Trophoblast cell (in vitro differentiated cells and primary cell): Measurements from ENCODE around the gene SUFU.
A peak's percentile ranks its signal among the peaks of the same experiment; 100 is the strongest.

Experiments used
- DNase-seq, 2 donors: peaks; one replicate each; pipeline ENCODE4 v3.0.0-alpha.2; 2016
- H2AFZ ChIP-seq: 2 replicates; pipeline ENCODE4 v1.6.1; 2013; ENCODE audit warnings: low read length, moderate library complexity, mild to moderate bottlenecking; ENCODE audit not compliant: insufficient read depth, poor library complexity
- H2AK5ac ChIP-seq: 2 replicates; pipeline ENCODE4 v1.6.1; 2013; ENCODE audit warnings: mild to moderate bottlenecking, low read length
- H2BK120ac ChIP-seq: 2 replicates; pipeline ENCODE4 v1.6.1; 2013; ENCODE audit warnings: low read length, mild to moderate bottlenecking, moderate library complexity; ENCODE audit not compliant: insufficient read depth, poor library complexity
- H2BK12ac ChIP-seq: 2 replicates; pipeline ENCODE4 v1.6.1; 2013; ENCODE audit warnings: mild to moderate bottlenecking, low read length, moderate library complexity
- H2BK5ac ChIP-seq: 2 replicates; pipeline ENCODE4 v1.6.1; 2013; ENCODE audit warnings: low read length, low read depth, moderate library complexity, mild to moderate bottlenecking; ENCODE audit not compliant: poor library complexity
- H3K14ac ChIP-seq: 2 replicates; pipeline ENCODE4 v1.6.1; 2013; ENCODE audit warnings: mild to moderate bottlenecking, low read length
- H3K18ac ChIP-seq: 2 replicates; pipeline ENCODE4 v1.6.1; 2013; ENCODE audit warnings: mild to moderate bottlenecking, low read length
- H3K23ac ChIP-seq: 2 replicates; pipeline ENCODE4 v1.6.1; 2013; ENCODE audit warnings: low read length
- H3K27ac ChIP-seq: 2 replicates; pipeline ENCODE4 v1.5.1; 2013; ENCODE audit warnings: low read depth, mild to moderate bottlenecking, inconsistent platforms, low read length, moderate library complexity
- H3K27me3 ChIP-seq: 2 replicates; pipeline ENCODE4 v1.6.1; 2013; ENCODE audit warnings: inconsistent platforms, mild to moderate bottlenecking, low read length, moderate library complexity; ENCODE audit not compliant: insufficient read depth
- H3K36me3 ChIP-seq, 2 experiments: 1 replicate in 1 of 2; 2 replicates in 1 of 2; pipeline ENCODE4 v1.6.1; 2013; ENCODE audit warnings: low read length in 2 of 2, mild to moderate bottlenecking in 2 of 2, moderate library complexity in 1 of 2; ENCODE audit not compliant: insufficient read depth in 2 of 2, control insufficient read depth in 1 of 2
- H3K4ac ChIP-seq: 2 replicates; pipeline ENCODE4 v1.6.1; 2013; ENCODE audit warnings: low read depth, mild to moderate bottlenecking, low read length, moderate library complexity
- H3K4me1 ChIP-seq, 2 experiments: 1 replicate in 1 of 2; 2 replicates in 1 of 2; pipeline ENCODE4 v1.6.1; 2013; ENCODE audit warnings: low read length in 2 of 2, mild to moderate bottlenecking in 2 of 2, moderate library complexity in 1 of 2; ENCODE audit not compliant: insufficient read depth in 2 of 2, control insufficient read depth in 1 of 2
- H3K4me2 ChIP-seq: 2 replicates; pipeline ENCODE4 v1.6.1; 2013; ENCODE audit warnings: inconsistent platforms, mild to moderate bottlenecking, low read length, moderate library complexity
- H3K4me3 ChIP-seq: 2 replicates; pipeline ENCODE4 v1.5.1; 2013; ENCODE audit warnings: mild to moderate bottlenecking, low read depth, low read length, inconsistent platforms
- H3K79me1 ChIP-seq: one replicate; pipeline ENCODE4 v1.6.1; 2013; ENCODE audit warnings: low read length
- H3K79me2 ChIP-seq: 2 replicates; pipeline ENCODE4 v1.6.1; 2013; ENCODE audit warnings: low read length, mild to moderate bottlenecking; ENCODE audit not compliant: control insufficient read depth, insufficient read depth, poor library complexity
- H3K9ac ChIP-seq: 2 replicates; pipeline ENCODE4 v1.6.1; 2013; ENCODE audit warnings: mild to moderate bottlenecking, low read length
- H3K9me3 ChIP-seq: 2 replicates; pipeline ENCODE4 v1.6.1; 2013; ENCODE audit warnings: low read depth, mild to moderate bottlenecking, control low read depth, inconsistent platforms, low read length; ENCODE audit not compliant: insufficient read depth
- H4K12ac ChIP-seq: 2 replicates; pipeline ENCODE4 v1.6.1; 2013; ENCODE audit warnings: low read depth, mild to moderate bottlenecking, low read length, moderate library complexity
- H4K8ac ChIP-seq: 2 replicates; pipeline ENCODE4 v1.6.1; 2013; ENCODE audit warnings: low read depth, mild to moderate bottlenecking, low read length, moderate library complexity
- H4K91ac ChIP-seq: one replicate; pipeline ENCODE4 v1.6.1; 2013; ENCODE audit warnings: low read depth, mild to moderate bottlenecking, low read length, moderate library complexity
- WGBS: extraction: QIAGEN DNeasy Blood & Tissue Kit; methylation state at CpG from one replicate; pipeline ENCODE4 v1.1.7; 2013; ENCODE audit warnings: missing lambda C conversion rate; ENCODE audit not compliant: insufficient read length, insufficient coverage; ENCODE audit errors: extremely low coverage; 5-methylcytosine and 5-hydroxymethylcytosine counted together

Gene SUFU

DNA sequence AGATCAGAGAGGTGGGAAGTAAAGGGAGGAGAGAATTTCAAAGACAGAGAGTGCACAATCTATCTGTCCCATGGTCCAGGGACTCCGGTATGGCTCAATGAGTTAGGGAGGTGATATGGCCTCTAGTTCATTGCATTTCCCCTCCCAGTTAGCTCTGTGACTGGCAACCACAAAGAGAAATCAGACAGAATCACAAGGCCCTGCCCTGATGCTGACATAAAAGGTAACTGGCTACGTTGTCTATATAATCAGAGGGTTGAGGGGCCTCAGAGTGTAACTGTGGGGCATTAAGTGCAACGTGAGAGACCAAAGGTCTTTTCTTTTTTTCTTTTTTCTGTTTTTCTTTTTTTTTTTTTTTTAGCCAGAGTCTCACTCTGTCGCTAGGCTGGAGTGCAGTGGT, 45.1 kb upstream of the SUFU start:
- Histone ChIP-seq H3K9me3 (peaks cover 1% of the 10 kb centered on the region), H4K8ac (no peak overlapping the region), H2AFZ (no peak overlapping the region), H3K79me2 (peaks cover 3% of the 10 kb centered on the region), H3K36me3 (peaks cover 2 to 3% of the 10 kb centered on the region in 2 experiments), H4K12ac (no peak overlapping the region), H2BK5ac (no peak overlapping the region), H3K14ac (no peak overlapping the region), H2AK5ac (no peak overlapping the region), H3K4me1 (peaks cover 14 to 17% of the 10 kb centered on the region in 2 experiments), H3K18ac (no peak overlapping the region), H4K91ac (no peak overlapping the region), H3K4me2 (no peak overlapping the region), H3K9ac (no peak overlapping the region), H3K23ac (no peak overlapping the region), H3K4ac (no peak overlapping the region), H3K27me3 (no peaks in the 10 kb centered on the region), H2BK120ac (no peak overlapping the region), H2BK12ac (no peak overlapping the region), H3K79me1 (peaks cover 11% of the 10 kb centered on the region), H3K4me3 (no peak overlapping the region), H3K27ac (no peak overlapping the region)
- no CpG with 5 or more reads among the region's 4 CpGs for WGBS
- DNase-seq = no peak

- Histone ChIP-seq H3K27me3 (no peaks in the 10 kb centered on the region), H4K91ac (peak overlapping the region; percentile 87), H3K9me3 (peaks cover 1% of the 10 kb centered on the region), H2BK5ac (no peak overlapping the region), H2BK12ac (peak overlapping the region; percentile 75), H3K9ac (no peak overlapping the region), H3K14ac (peak overlapping the region; percentile 45), H3K4me2 (peak overlapping the region; percentile 95), H3K23ac (no peak overlapping the region), H3K36me3 (peaks cover 0 to 2% of the 10 kb centered on the region in 2 experiments), H3K4me3 (no peak overlapping the region), H3K27ac (peak overlapping the region; percentile 2), H2AK5ac (peak overlapping the region; percentile 55), H2BK120ac (peak overlapping the region; percentile 74), H3K4ac (peak overlapping the region; percentile 38), H2AFZ (peak overlapping the region; percentile 94), H3K18ac (peak overlapping the region; percentile 11), H4K12ac (peak overlapping the region; percentile 93), H3K4me1 (peaks cover 14 to 19% of the 10 kb centered on the region in 2 experiments), H3K79me2 (peaks cover 3% of the 10 kb centered on the region), H3K79me1 (peaks cover 8% of the 10 kb centered on the region), H4K8ac (peak overlapping the region; percentile 98)
- no peak for DNase-seq
- no CpG with 5 or more reads among the region's 8 CpGs for WGBS
Measured at GRCh38 chr10:102460836-102461186, 43.0 kb upstream of the SUFU start.

- peak overlapping the region; percentile 75 for H2BK12ac ChIP-seq
- H3K4me3 ChIP-seq = peak overlapping the region; percentile 50
- no CpG with 5 or more reads among the region's 54 CpGs for WGBS
- H3K18ac ChIP-seq = no peak overlapping the region
- peaks cover 1% of the 10 kb centered on the region for H3K9me3 ChIP-seq
- no peaks in the 10 kb centered on the region for H3K27me3 ChIP-seq
- no peak overlapping the region for H2AK5ac ChIP-seq
- H4K8ac ChIP-seq = peak overlapping the region; percentile 98
- H4K91ac ChIP-seq = peak overlapping the region; percentile 87
- H3K14ac ChIP-seq = peak overlapping the region; percentile 45
- H2BK5ac ChIP-seq = peak overlapping the region; percentile 16
- peaks cover 3% of the 10 kb centered on the region for H3K79me2 ChIP-seq
- H3K4me1 ChIP-seq = peaks cover 11 to 19% of the 10 kb centered on the region in 2 experiments
- H3K23ac ChIP-seq = no peak overlapping the region
- peak overlapping the region; percentile 2 for H3K27ac ChIP-seq
- peak overlapping the region; percentile 94 for H2AFZ ChIP-seq
- H3K4me2 ChIP-seq = peak overlapping the region; percentile 95
- peak overlapping the region; percentile 74 for H2BK120ac ChIP-seq
- H4K12ac ChIP-seq = peak overlapping the region; percentile 93
- H3K79me1 ChIP-seq = peaks cover 6% of the 10 kb centered on the region
- peak; percentile 98 to 99 for DNase-seq
- H3K9ac ChIP-seq = peak overlapping the region; percentile 21
- H3K4ac ChIP-seq = peak overlapping the region; percentile 38
- H3K36me3 ChIP-seq = no peaks in the 10 kb centered on the region
Measured at GRCh38 chr10:102461187-102462054, 42.4 kb upstream of the SUFU start.

DNA sequence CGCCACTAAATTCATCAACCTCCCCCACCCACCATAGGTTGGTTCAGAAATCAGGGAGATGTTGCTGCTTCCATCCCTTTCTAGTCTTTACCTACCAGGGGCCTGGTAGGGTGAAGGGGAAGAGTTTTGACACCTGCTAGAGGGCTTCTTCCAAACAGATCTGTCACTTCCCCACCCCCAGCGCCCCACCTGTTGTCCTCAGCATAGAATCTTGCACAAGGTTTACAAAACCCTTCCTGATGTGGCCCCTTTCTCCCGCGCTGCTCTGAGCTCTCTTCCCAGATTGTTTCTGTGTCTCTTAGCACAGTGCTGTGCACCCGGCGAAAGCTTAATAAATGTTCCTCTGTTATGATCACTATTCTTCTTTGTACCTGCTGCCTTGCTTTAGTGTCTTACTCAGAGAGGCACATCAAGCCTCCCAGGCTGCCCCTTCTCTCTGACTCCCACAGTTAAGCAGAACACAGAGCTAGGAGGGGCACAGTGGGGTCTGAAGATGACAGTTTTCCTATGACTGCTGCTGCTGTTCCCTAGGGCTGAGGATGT, 41.2 kb upstream of the SUFU start:
- Histone ChIP-seq H3K27ac (no peak overlapping the region), H2BK120ac (no peak overlapping the region), H3K23ac (no peak overlapping the region), H3K9ac (no peak overlapping the region), H3K27me3 (no peaks in the 10 kb centered on the region), H4K8ac (no peak overlapping the region), H4K12ac (no peak overlapping the region), H2BK12ac (no peak overlapping the region), H3K4me3 (no peak overlapping the region), H3K36me3 (no peaks in the 10 kb centered on the region), H3K79me1 (peaks cover 6% of the 10 kb centered on the region), H2BK5ac (no peak overlapping the region), H3K4me2 (peak overlapping the region; percentile 14), H3K14ac (no peak overlapping the region), H3K4ac (no peak overlapping the region), H4K91ac (no peak overlapping the region), H3K79me2 (peaks cover 3% of the 10 kb centered on the region), H3K18ac (no peak overlapping the region), H3K4me1 (peaks cover 11 to 19% of the 10 kb centered on the region in 2 experiments), H3K9me3 (peaks cover 1% of the 10 kb centered on the region), H2AK5ac (no peak overlapping the region), H2AFZ (no peak overlapping the region)
- no peak for DNase-seq
- no CpG with 5 or more reads among the region's 6 CpGs for WGBS
